GM19351 (cell line): ENCODE measurements around the gene FASTK.
"Not testable (repeated sequence)": the region's sequence is repeated elsewhere in the genome, so short reads cannot be mapped to it uniquely, and the experiment has no call there.

Experiments used
- ATAC-seq: cut with Tn5 transposase; IDR thresholded peaks from one replicate; pipeline ENCODE4 v1.9.1; 2021; ENCODE audit warnings: mild to moderate bottlenecking, moderate library complexity; ENCODE audit not compliant: unreplicated experiment

Gene FASTK

GRCh38 chr7:151053751-151054150 is 26.9 kb downstream of the FASTK start:
- ATAC-seq, result no peak

DNA sequence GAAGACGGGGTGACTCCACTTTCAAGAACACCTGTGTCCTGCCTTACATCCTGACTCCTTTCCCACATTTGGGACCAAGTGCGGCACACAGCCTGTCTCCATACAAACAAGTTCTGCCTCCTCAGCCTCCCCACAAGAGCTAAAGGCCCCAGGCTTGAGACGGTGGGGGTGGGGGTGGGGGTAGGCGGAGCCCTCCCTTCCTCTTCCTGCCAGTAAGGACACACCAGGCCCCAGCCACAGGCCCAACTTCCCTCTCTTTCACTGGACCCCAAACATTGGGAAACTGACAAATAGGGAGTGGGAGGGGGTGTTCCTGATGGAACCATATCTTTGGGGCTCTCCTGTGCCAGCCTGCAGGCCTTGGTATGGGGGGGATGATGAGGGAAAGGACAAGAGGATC is 27.5 kb downstream of the FASTK start:
- ATAC-seq, result no peak

- no peak for ATAC-seq
These were observed 29.5 kb downstream of the FASTK start for GRCh38 chr7:151051108-151051507.

GRCh38 chr7:151048911-151049463 is 31.6 kb downstream of the FASTK start:
- ATAC-seq, result no peak

DNA sequence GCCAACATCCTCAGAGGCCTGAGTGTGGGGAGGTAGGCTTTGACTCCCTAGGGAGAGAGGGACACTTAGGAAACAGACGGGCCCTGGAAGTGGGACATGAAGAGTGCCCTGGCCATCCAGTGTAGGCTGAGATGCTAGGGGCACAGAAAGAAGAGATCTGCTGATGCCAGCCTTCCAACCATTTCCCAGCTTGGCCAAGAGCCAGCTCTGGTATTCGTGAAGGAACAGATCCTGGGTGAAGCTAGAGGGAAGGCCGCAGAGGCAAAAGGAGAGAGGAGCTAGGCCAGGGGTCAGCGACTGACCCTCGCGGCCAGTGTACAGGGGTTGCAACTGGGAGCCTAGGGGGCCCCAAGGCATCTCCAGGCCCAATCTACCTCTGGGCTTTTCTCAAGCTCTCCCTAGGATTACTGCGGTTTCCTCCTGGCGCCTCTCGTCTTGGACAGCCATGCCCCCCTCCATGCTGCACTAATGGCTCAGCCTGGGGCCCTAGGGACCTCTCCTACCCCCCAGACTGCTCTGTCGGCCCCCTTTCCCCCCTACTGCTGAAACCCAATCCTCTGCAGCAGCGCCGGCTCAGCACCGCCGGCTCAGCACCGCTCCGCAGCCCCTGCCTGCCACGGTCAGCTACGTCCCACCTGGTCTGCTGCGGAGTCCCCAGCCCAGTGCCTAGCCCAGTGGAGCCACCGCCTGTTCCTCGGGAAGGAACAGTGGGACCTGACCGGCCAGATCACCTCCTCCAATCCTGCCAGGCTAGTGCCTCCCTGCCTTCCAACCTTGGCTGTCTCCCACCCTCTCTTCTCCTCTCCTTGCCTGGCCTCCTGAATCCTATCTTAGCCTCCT is 32.4 kb downstream of the FASTK start, which contains the start of gene ASIC3:
Gene ASIC3 (plus strand): TSS at position 556 of the 840 bp plus-strand sequence. CDS start 355 bp downstream, outside the sequence.
- no peak for ATAC-seq

GRCh38 chr7:151046603-151047573 is 33.7 kb downstream of the FASTK start:
- ATAC-seq, result no peak

DNA sequence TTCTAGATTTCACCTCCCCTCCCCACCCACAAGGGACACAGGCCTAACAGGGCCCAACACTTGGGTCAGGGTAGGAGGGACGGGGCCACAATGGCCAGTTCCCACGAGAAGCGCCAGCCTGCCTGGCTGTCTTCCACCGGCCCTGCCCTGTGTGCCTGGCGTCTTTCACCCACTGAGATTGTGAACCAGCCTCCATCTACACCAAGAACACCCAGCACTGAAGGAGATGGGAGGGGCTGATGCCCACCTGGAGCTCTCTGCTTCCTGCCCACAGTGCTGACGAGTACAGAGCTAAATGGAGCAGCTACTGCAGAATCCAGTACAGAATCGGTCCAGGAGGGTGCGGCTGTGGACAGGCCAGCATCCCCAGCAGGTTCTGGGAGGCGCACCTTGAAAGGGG is 34.6 kb downstream of the FASTK start:
- no peak for ATAC-seq

GRCh38 chr7:151045262-151045661 is 35.3 kb downstream of the FASTK start:
- no peak for ATAC-seq

DNA sequence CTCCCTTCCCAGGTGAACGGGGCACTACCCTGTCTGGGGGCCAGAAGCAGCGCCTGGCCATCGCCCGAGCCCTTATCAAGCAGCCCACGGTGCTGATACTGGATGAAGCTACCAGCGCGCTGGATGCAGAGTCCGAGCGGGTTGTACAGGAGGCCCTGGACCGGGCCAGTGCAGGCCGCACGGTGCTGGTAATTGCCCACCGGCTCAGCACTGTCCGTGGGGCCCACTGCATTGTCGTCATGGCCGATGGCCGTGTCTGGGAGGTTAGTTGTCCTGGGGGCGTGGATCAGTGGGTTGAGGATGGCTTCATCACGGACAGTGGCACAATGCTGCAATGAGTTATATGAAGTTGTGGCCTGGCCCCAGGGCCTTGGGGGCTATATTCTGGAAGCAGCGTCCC is 36.6 kb downstream of the FASTK start:
- ATAC-seq, result no peak

GRCh38 chr7:151043449-151043848 is 37.2 kb downstream of the FASTK start:
- ATAC-seq, result not testable (repeated sequence)

- ATAC-seq, result no peak
These were observed 39.8 kb downstream of the FASTK start for GRCh38 chr7:151040616-151041375.

- no peak for ATAC-seq
These were observed 40.6 kb downstream of the FASTK start for GRCh38 chr7:151039850-151040548.

- ATAC-seq, result no peak
These were observed 41.4 kb downstream of the FASTK start for GRCh38 chr7:151038951-151039849.

- ATAC-seq, result no peak
These were observed 44.7 kb downstream of the FASTK start for GRCh38 chr7:151035902-151036301.

- no peak for ATAC-seq
These were observed 45.4 kb downstream of the FASTK start for GRCh38 chr7:151035026-151035717.

DNA sequence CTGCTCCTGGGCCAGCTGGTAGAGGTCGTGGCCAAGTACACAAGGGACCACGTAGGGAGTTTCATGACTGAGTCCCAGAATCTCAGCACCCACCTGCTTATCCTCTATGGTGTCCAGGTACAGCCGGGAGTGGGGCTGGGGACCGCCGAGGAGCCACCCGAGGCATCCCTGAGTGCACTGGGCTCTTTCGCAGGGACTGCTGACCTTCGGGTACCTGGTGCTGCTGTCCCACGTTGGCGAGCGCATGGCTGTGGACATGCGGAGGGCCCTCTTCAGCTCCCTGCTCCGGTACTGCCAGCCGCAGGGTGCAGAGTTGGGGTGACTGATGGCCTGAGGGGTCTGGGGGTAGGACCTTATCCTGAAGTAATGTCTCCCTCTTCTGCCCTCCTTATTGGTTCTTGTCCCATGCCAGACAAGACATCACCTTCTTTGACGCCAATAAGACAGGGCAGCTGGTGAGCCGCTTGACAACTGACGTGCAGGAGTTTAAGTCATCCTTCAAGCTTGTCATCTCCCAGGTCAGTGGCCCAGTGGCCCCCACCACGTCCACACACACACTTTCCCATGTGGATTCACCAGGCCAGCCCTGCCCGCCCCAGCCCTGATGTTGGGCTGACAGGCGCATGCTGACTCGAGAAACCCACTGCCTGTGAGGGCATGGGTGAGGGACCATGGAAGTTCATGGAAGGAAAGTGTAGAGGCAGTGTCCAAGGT is 46.1 kb downstream of the FASTK start:
- no peak for ATAC-seq

DNA sequence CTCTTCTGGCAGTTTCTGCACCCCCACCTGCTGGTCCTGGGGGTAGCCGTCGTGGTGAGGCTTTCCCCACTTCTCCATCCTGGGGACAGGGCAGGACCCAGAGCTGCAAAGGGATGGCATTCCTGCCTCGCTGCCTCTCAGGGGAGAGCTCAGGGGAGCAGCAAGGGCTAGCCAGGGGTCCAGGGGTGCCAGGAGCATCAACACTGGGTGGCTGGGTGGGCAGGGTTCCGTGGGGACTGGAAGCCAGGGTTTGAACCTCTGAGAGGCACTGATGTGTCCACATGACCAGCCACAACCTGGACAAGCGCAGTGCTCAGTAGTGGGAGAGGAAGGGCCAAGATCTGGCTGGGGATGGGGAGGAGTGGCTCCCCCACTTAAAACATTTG is 46.8 kb downstream of the FASTK start:
- ATAC-seq, result no peak
